GM08714 (cell line): Measurements from ENCODE around the gene INPP5D.

Experiments used
- H3K4me3 ChIP-seq: fragments of 200-500 bp; sonication (Bioruptor generic); 2 replicates; pipeline ENCODE4 v1.5.1; 2014; ENCODE audit warnings: mild to moderate bottlenecking, low read length, inconsistent platforms
- ZNF274 ChIP-seq: IDR thresholded peaks from 2 replicates; pipeline ENCODE4 v1.6.1; 2012; ENCODE audit warnings: mild to moderate bottlenecking, low read depth, low read length

INPP5D gene

GRCh38 chr2:233068762-233069418 lies 8.7 kb downstream of the INPP5D start:
- TF ChIP-seq ZNF274, result no peak
- H3K4me3 ChIP-seq, result no peak overlapping the region

- H3K4me3 ChIP-seq, result no peak overlapping the region
- TF ChIP-seq ZNF274, result no peak
Measured at GRCh38 chr2:233072838-233073237, 12.7 kb downstream of the INPP5D start.

GRCh38 chr2:233074106-233074505 lies 14.0 kb downstream of the INPP5D start:
- no peak overlapping the region for H3K4me3 ChIP-seq
- no peak for TF ChIP-seq ZNF274

GRCh38 chr2:233075141-233075965 lies 15.2 kb downstream of the INPP5D start:
- TF ChIP-seq ZNF274, result no peak
- peak overlapping the region; percentile 35; the same call in 1 of the 2 replicates for H3K4me3 ChIP-seq

GRCh38 chr2:233075966-233076339 lies 15.8 kb downstream of the INPP5D start:
- no peak for TF ChIP-seq ZNF274

GRCh38 chr2:233076749-233077148 lies 16.6 kb downstream of the INPP5D start:
- no peak overlapping the region for H3K4me3 ChIP-seq
- no peak for TF ChIP-seq ZNF274

More at GRCh38 chr2:233075966-233076339, 15.8 kb downstream of the INPP5D start:
- H3K4me3 ChIP-seq, result peak overlapping the region; percentile 48; the same call in 1 of the 2 replicates

- no peak overlapping the region for H3K4me3 ChIP-seq
- no peak for TF ChIP-seq ZNF274
Measured at GRCh38 chr2:233079473-233079877, 19.3 kb downstream of the INPP5D start.

GRCh38 chr2:233079953-233080835 lies 20.1 kb downstream of the INPP5D start:
- H3K4me3 ChIP-seq, result no peak overlapping the region; the same call in 1 of the 2 replicates
- no peak for TF ChIP-seq ZNF274

GRCh38 chr2:233080836-233081229 lies 20.7 kb downstream of the INPP5D start:
- H3K4me3 ChIP-seq, result no peak overlapping the region; the same call in 1 of the 2 replicates
- TF ChIP-seq ZNF274, result no peak

- TF ChIP-seq ZNF274, result no peak
- H3K4me3 ChIP-seq, result peak overlapping the region; percentile 47; the same call in 1 of the 2 replicates
Measured at GRCh38 chr2:233081232-233081730, 21.1 kb downstream of the INPP5D start.

- H3K4me3 ChIP-seq, result peak overlapping the region; percentile 47; the same call in 1 of the 2 replicates
- no peak for TF ChIP-seq ZNF274
Measured at GRCh38 chr2:233081731-233082221, 21.6 kb downstream of the INPP5D start.

GRCh38 chr2:233082222-233082930 lies 22.2 kb downstream of the INPP5D start:
- no peak for TF ChIP-seq ZNF274
- H3K4me3 ChIP-seq, result peak overlapping the region; percentile 47; the same call in 1 of the 2 replicates

GRCh38 chr2:233082931-233083755 lies 23.0 kb downstream of the INPP5D start:
- H3K4me3 ChIP-seq, result peak overlapping the region; percentile 17; the same call in 1 of the 2 replicates
- TF ChIP-seq ZNF274, result no peak
